ENCODE results near the gene ZKSCAN2.

The ZKSCAN2 gene

DNA sequence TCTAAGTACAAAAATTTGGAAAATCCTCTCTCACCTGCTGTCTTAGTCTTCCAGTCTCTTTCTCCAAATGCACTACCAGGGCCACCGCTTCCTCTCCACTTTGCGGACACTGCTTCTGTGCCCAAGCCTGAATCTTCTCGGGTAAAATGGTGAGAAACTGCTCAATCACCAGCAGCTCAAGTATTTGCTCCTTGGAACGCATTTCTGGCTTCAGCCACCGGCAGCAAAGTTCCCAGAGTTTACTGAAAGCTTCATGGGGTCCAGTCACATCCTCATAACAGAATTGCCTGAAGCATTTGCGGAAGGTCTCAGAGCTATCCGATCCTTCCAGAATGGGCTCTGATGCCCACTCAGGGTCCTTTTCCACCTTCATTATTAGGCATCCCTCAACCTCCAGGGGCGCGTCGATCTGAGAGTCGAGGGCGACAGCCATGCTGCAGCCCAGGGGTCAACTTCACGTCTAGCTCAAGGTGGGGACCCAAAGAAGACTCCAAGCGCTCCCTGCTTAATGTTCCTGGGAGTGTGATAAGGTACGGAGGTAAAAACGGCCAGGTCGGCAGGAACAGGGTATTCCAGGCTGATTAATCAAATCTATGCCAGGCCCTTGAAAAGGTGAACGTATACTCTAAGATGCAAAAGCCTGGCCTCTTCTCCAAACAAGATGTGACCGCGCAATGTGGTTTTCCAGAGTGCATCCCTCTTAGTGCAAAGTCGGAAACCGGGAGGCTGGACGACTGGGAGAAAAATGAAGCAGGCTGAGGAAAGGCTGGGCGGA lies 763 bp downstream of the ZKSCAN2 start:
- H3K4me3 ChIP-seq (ENCODE audit: low read length) = peak overlapping the region; percentile 79
- TF ChIP-seq EZH2phosphoT487 (IDR thresholded peaks at IDR 0.05; ENCODE audit: low read length) (no peak), EZH2 (optimal IDR thresholded peaks at IDR 0.05; ENCODE audit: low read depth, low read length) (no peak)
- TF ChIP-seq, protein P1, sequence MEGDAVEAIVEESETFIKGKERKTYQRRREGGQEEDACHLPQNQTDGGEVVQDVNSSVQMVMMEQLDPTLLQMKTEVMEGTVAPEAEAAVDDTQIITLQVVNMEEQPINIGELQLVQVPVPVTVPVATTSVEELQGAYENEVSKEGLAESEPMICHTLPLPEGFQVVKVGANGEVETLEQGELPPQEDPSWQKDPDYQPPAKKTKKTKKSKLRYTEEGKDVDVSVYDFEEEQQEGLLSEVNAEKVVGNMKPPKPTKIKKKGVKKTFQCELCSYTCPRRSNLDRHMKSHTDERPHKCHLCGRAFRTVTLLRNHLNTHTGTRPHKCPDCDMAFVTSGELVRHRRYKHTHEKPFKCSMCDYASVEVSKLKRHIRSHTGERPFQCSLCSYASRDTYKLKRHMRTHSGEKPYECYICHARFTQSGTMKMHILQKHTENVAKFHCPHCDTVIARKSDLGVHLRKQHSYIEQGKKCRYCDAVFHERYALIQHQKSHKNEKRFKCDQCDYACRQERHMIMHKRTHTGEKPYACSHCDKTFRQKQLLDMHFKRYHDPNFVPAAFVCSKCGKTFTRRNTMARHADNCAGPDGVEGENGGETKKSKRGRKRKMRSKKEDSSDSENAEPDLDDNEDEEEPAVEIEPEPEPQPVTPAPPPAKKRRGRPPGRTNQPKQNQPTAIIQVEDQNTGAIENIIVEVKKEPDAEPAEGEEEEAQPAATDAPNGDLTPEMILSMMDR (IDR thresholded peaks at IDR 0.05; ENCODE audit: low read length) = no peak
- DNase-seq = no peak
- no peaks in the 10 kb centered on the region for H3K9me3 ChIP-seq (replicated peaks; ENCODE audit: insufficient read depth, low read length)
- peak overlapping the region; percentile 66 for H2AFZ ChIP-seq (ENCODE audit: low read length)
- H3F3A ChIP-seq (ENCODE audit: insufficient read depth, low read length) = 0 out of 2 replicates have a peak, but pooled peaks cover 4% of the 10 kb centered on the region
- no peaks in the 10 kb centered on the region for H3K36me3 ChIP-seq (replicated peaks; ENCODE audit: insufficient read depth, low read length)
- H3K27me3 ChIP-seq (replicated peaks; ENCODE audit: insufficient read depth, low read length) = no peaks in the 10 kb centered on the region
- peak overlapping the region; percentile 90; the same call in 1 of the 2 replicates for H3K27ac ChIP-seq (ENCODE audit: low read length)
- H3K9ac ChIP-seq (ENCODE audit: low read length) = peak overlapping the region; percentile 99; the same call in 1 of the 2 replicates
- H3K4me1 ChIP-seq (ENCODE audit: low read length) = peaks cover 12% of the 10 kb centered on the region
- H3K4me2 ChIP-seq (ENCODE audit: low read depth, low read length) = peak overlapping the region; percentile 90
- no peaks in the 10 kb centered on the region for H3K9me2 ChIP-seq (replicated peaks; ENCODE audit: insufficient read depth, low read length)
- H3K79me2 ChIP-seq (ENCODE audit: low read length) = peaks cover 39% of the 10 kb centered on the region
- no peaks in the 10 kb centered on the region for H4K20me1 ChIP-seq (ENCODE audit: insufficient read depth, low read length)

DNA sequence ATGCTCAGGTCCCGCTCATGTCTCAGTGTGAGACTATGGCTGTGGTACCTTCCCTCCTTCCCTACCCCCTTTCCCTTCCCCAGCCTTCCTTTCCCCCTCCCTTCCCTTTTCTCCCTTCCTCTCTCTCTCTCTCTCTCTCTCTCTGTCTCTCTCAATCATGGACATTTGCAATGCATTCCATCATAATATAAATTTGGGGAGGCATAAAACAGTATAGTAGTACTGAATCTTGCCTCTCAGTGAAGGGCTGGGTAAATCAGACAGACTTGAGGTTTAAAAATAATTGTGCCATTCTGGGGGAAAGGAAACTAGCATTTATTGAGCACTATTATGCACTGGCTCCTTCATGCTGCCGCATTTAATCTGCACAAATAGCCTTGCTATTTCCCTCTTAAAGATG lies 4.3 kb downstream of the ZKSCAN2 start:
- Histone ChIP-seq H2AFZ (ENCODE audit: low read length) (no peak overlapping the region), H3K27me3 (replicated peaks; ENCODE audit: insufficient read depth, low read length) (no peaks in the 10 kb centered on the region), H3K4me3 (ENCODE audit: low read length) (no peak overlapping the region), H3K27ac (ENCODE audit: low read length) (no peak overlapping the region), H3K79me2 (ENCODE audit: low read length) (peaks cover 7% of the 10 kb centered on the region), H3F3A (ENCODE audit: insufficient read depth, low read length) (no peaks in the 10 kb centered on the region), H3K36me3 (replicated peaks; ENCODE audit: insufficient read depth, low read length) (no peaks in the 10 kb centered on the region), H4K20me1 (ENCODE audit: insufficient read depth, low read length) (no peaks in the 10 kb centered on the region), H3K9ac (ENCODE audit: low read length) (no peak overlapping the region), H3K4me1 (ENCODE audit: low read length) (peaks cover 7% of the 10 kb centered on the region), H3K9me3 (replicated peaks; ENCODE audit: insufficient read depth, low read length) (no peaks in the 10 kb centered on the region), H3K4me2 (ENCODE audit: low read depth, low read length) (no peak overlapping the region), H3K9me2 (replicated peaks; ENCODE audit: insufficient read depth, low read length) (no peaks in the 10 kb centered on the region)
- TF ChIP-seq EZH2 (optimal IDR thresholded peaks at IDR 0.05; ENCODE audit: low read depth, low read length) = no peak
- TF ChIP-seq EZH2phosphoT487 (IDR thresholded peaks at IDR 0.05; ENCODE audit: low read length) = no peak
- TF ChIP-seq, protein P1 (IDR thresholded peaks at IDR 0.05; ENCODE audit: low read length) = no peak
- no peak for DNase-seq

DNA sequence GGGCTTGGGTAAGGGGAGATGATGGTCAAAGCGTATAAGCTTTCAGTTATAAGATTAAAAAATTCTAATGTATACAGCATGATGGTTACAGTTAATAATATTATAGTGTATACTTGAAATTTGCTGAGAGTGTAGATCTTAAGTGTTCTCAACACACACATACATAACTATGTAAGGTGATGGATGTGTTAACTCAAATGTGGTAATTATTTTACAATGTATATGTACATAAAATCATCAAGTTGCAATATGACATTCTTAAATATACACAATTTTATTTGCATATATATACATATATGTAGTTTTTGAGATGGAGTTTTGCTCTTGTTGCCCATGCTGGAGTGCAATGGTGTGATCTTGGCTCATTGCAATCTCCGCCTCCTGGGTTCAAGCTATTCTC lies 7.2 kb downstream of the ZKSCAN2 start:
- no peak overlapping the region for H3K4me2 ChIP-seq (ENCODE audit: low read depth, low read length)
- no peak overlapping the region for H3K27ac ChIP-seq (ENCODE audit: low read length)
- H3K4me1 ChIP-seq (ENCODE audit: low read length) = no peaks in the 10 kb centered on the region
- H3K4me3 ChIP-seq (ENCODE audit: low read length) = no peak overlapping the region
- no peaks in the 10 kb centered on the region for H3K9me2 ChIP-seq (replicated peaks; ENCODE audit: insufficient read depth, low read length)
- no peaks in the 10 kb centered on the region for H4K20me1 ChIP-seq (ENCODE audit: insufficient read depth, low read length)
- no peak for TF ChIP-seq EZH2 (optimal IDR thresholded peaks at IDR 0.05; ENCODE audit: low read depth, low read length)
- H2AFZ ChIP-seq (ENCODE audit: low read length) = no peak overlapping the region
- no peak for DNase-seq
- H3K9ac ChIP-seq (ENCODE audit: low read length) = no peak overlapping the region
- H3F3A ChIP-seq (ENCODE audit: insufficient read depth, low read length) = no peaks in the 10 kb centered on the region
- H3K27me3 ChIP-seq (replicated peaks; ENCODE audit: insufficient read depth, low read length) = no peaks in the 10 kb centered on the region
- no peaks in the 10 kb centered on the region for H3K79me2 ChIP-seq (ENCODE audit: low read length)
- H3K9me3 ChIP-seq (replicated peaks; ENCODE audit: insufficient read depth, low read length) = no peaks in the 10 kb centered on the region
- H3K36me3 ChIP-seq (replicated peaks; ENCODE audit: insufficient read depth, low read length) = no peaks in the 10 kb centered on the region

DNA sequence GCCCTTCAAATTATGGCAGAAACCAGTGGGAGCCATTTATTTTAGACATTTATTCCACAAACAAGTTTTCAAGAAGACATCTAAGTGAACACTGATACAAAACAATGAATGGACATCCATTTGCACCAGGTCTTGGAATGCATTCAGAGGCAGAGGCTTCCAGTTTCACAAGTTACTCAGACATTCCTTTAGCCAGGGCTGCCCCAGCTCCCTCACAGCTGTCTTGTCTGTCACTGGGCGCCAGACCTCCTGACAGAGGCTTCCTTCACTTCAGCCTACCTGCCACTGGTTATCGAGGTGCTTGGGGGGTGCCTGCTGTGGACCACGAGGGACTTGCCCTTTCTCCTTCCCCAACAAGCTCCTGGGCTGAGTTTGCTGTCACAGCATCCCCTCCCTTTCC lies 21.7 kb downstream of the ZKSCAN2 start:
- TF ChIP-seq, protein P1 (IDR thresholded peaks at IDR 0.05; ENCODE audit: low read length) = no peak
- TF ChIP-seq EZH2phosphoT487 (IDR thresholded peaks at IDR 0.05; ENCODE audit: low read length) (no peak), EZH2 (optimal IDR thresholded peaks at IDR 0.05; ENCODE audit: low read depth, low read length) (no peak)
- Histone ChIP-seq H3K9me2 (replicated peaks; ENCODE audit: insufficient read depth, low read length) (no peaks in the 10 kb centered on the region), H3K9me3 (replicated peaks; ENCODE audit: insufficient read depth, low read length) (no peaks in the 10 kb centered on the region), H3K27me3 (replicated peaks; ENCODE audit: insufficient read depth, low read length) (no peaks in the 10 kb centered on the region), H3K4me3 (ENCODE audit: low read length) (no peak overlapping the region), H2AFZ (ENCODE audit: low read length) (no peak overlapping the region), H3K4me2 (ENCODE audit: low read depth, low read length) (no peak overlapping the region), H3K4me1 (ENCODE audit: low read length) (no peaks in the 10 kb centered on the region), H3F3A (ENCODE audit: insufficient read depth, low read length) (no peaks in the 10 kb centered on the region), H3K79me2 (ENCODE audit: low read length) (no peaks in the 10 kb centered on the region), H3K36me3 (replicated peaks; ENCODE audit: insufficient read depth, low read length) (no peaks in the 10 kb centered on the region), H3K27ac (ENCODE audit: low read length) (no peak overlapping the region), H3K9ac (ENCODE audit: low read length) (no peak overlapping the region), H4K20me1 (ENCODE audit: insufficient read depth, low read length) (no peaks in the 10 kb centered on the region)
- no peak for DNase-seq
